D721Med (cell line): Measurements from ENCODE around the gene COMMD3.

Source experiments
- DNase-seq: peaks from one replicate; pipeline ENCODE4 v3.0.0; 2011; ENCODE audit warnings: low spot score; ENCODE audit not compliant: insufficient read length
- FAIRE-seq: peaks from 2 replicates; lab custom pipeline; 2011; peaks lifted over from hg19 to GRCh38; lab: Jason Lieb, UNC
- CTCF ChIP-seq: IDR thresholded peaks from 2 replicates; pipeline ENCODE4 v1.5.1; 2012; ENCODE audit warnings: mild to moderate bottlenecking, control low read depth; ENCODE audit not compliant: insufficient read depth; ENCODE audit errors: missing control alignments

The COMMD3 gene

GRCh38 chr10:22314852-22315251 lies 1.3 kb upstream of the COMMD3 start:
- DNase-seq (no peak), FAIRE-seq (no peak)
- TF ChIP-seq CTCF, result no peak

GRCh38 chr10:22315455-22316285 lies 518 bp upstream of the COMMD3 start:
- DNase-seq (no peak), FAIRE-seq (no peak)
- no peak for TF ChIP-seq CTCF

- DNase-seq, result no peak
- no peak for FAIRE-seq
Measured at GRCh38 chr10:22317076-22317370, 835 bp downstream of the COMMD3 start.

GRCh38 chr10:22317771-22318565 lies 1.8 kb downstream of the COMMD3 start:
- FAIRE-seq (no peak), DNase-seq (no peak)
- TF ChIP-seq CTCF, result no peak

More at GRCh38 chr10:22317076-22317370, 835 bp downstream of the COMMD3 start:
- TF ChIP-seq CTCF, result no peak

- FAIRE-seq (no peak), DNase-seq (no peak)
Measured at GRCh38 chr10:22318772-22319171, 2.6 kb downstream of the COMMD3 start.

GRCh38 chr10:22319547-22319979 lies 3.4 kb downstream of the COMMD3 start:
- DNase-seq (no peak), FAIRE-seq (no peak)
- no peak for TF ChIP-seq CTCF

More at GRCh38 chr10:22318772-22319171, 2.6 kb downstream of the COMMD3 start:
- no peak for TF ChIP-seq CTCF

GRCh38 chr10:22319980-22320558 lies 3.9 kb downstream of the COMMD3 start:
- DNase-seq (no peak), FAIRE-seq (no peak)
- no peak for TF ChIP-seq CTCF
